ENCODE data around the gene PRICKLE2.

Gene PRICKLE2

GRCh38 chr3:64190517-64191515, 34.5 kb downstream of the PRICKLE2 start:
- no peak for ATAC-seq
- TF ChIP-seq ZC3H10 (CRISPR knock-in tag; IDR thresholded peaks at IDR 0.05) = no peak
- TF ChIP-seq ZFP30 (CRISPR knock-in tag; IDR thresholded peaks at IDR 0.05) = no peak
- no peak for TF ChIP-seq PPARA (CRISPR knock-in tag; IDR thresholded peaks at IDR 0.05; ENCODE audit: borderline replicate concordance)
- TF ChIP-seq ZNF8 (CRISPR knock-in tag; IDR thresholded peaks at IDR 0.05) = no peak
- TF ChIP-seq ESRRG (CRISPR knock-in tag; IDR thresholded peaks at IDR 0.05) = no peak
- no peak for TF ChIP-seq PATZ1 (CRISPR knock-in tag; IDR thresholded peaks at IDR 0.05; ENCODE audit: borderline replicate concordance)
- TF ChIP-seq ZNF70 (CRISPR knock-in tag; IDR thresholded peaks at IDR 0.05) = no peak
- TF ChIP-seq GLIS3 (CRISPR knock-in tag; IDR thresholded peaks at IDR 0.05) = no peak

- ATAC-seq = peak; percentile 53
- TF ChIP-seq CREB5 (CRISPR knock-in tag; IDR thresholded peaks at IDR 0.05; ENCODE audit: low read depth) (peak; percentile 36; the same call in 1 of the 2 replicates), GLIS3 (CRISPR knock-in tag; IDR thresholded peaks at IDR 0.05) (no peak), PATZ1 (CRISPR knock-in tag; IDR thresholded peaks at IDR 0.05; ENCODE audit: borderline replicate concordance) (peak; percentile 47; the same call in 1 of the 2 replicates), ZFP3 (CRISPR knock-in tag; IDR thresholded peaks at IDR 0.05) (peak; percentile 71), POU6F1 (CRISPR knock-in tag; IDR thresholded peaks at IDR 0.05; ENCODE audit: borderline replicate concordance, low read depth) (no peak), CSDC2 (CRISPR knock-in tag; IDR thresholded peaks at IDR 0.05) (peak; percentile 32; the same call in 1 of the 2 replicates), ESRRG (CRISPR knock-in tag; IDR thresholded peaks at IDR 0.05) (no peak), ZNF8 (CRISPR knock-in tag; IDR thresholded peaks at IDR 0.05) (no peak), ISL1 (CRISPR knock-in tag; IDR thresholded peaks at IDR 0.05) (no peak; the same call in none of the 2 replicates), ZFP30 (CRISPR knock-in tag; IDR thresholded peaks at IDR 0.05) (no peak)
Observed at GRCh38 chr3:64188810-64189560, 36.3 kb downstream of the PRICKLE2 start.

- TF ChIP-seq ZNF8 (CRISPR knock-in tag; IDR thresholded peaks at IDR 0.05) = no peak
- TF ChIP-seq CREB5 (CRISPR knock-in tag; IDR thresholded peaks at IDR 0.05; ENCODE audit: low read depth) = peak; percentile 98
- TF ChIP-seq ARNTL (CRISPR knock-in tag; IDR thresholded peaks at IDR 0.05; ENCODE audit: borderline replicate concordance, low read depth) = no peak
- TF ChIP-seq ISL1 (CRISPR knock-in tag; IDR thresholded peaks at IDR 0.05) = peak; percentile 54
- ATAC-seq = peak; percentile 90
Observed at GRCh38 chr3:64187065-64187959, 38.0 kb downstream of the PRICKLE2 start.

Data from SK-N-SH treated with all-trans-retinoic acid at 6 μM for 48 hours (cell line).